OCI-M2 (cell line): Measurements from ENCODE around the gene EPB41L1.

Experiments used
- DNase-seq: peaks from one replicate; lab custom pipeline; 2025; ENCODE audit not compliant: unreplicated experiment; lab: John Stamatoyannopoulos, UW

Gene EPB41L1

DNA sequence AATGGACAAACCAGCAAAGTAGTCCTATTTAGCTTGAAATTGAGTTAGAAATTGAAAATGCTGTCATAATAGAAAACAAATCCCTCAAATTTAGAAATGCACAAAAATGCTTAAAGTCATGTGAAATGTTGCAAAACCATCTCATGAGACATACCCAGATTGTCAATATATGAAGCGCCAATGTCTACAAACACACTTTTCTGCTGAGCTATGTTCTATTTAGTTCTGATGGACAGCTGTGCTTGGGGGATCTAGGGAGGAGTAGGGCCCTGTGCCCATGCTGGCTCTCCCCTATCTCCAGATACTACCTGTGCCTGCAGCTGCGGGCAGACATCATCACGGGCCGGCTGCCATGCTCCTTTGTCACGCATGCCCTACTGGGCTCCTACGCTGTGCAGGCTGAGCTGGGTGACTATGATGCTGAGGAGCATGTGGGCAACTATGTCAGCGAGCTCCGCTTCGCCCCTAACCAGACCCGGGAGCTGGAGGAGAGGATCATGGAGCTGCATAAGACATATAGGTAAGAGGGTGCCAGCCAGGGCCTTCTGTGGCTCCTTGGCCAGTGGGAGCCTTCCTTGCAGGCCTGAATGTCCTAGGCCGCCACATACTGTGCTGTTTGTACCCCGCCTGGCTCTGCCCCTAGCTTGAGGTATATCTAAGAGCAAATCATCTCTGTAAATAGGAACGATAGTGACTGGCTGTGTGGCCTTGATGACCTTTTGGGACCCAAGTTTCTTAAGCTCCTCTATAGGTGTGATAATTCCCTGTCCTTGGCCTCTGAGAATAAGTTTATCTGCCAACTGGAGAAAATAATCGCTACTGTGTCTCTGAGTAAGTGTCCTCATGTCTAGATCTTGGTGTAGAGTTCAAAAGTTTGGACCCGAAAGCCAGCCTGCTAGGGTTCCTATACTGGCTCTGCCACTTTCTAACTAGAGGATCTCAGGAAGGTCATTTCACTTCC lies 30.6 kb downstream of the EPB41L1 start:
- no peak for DNase-seq

DNA sequence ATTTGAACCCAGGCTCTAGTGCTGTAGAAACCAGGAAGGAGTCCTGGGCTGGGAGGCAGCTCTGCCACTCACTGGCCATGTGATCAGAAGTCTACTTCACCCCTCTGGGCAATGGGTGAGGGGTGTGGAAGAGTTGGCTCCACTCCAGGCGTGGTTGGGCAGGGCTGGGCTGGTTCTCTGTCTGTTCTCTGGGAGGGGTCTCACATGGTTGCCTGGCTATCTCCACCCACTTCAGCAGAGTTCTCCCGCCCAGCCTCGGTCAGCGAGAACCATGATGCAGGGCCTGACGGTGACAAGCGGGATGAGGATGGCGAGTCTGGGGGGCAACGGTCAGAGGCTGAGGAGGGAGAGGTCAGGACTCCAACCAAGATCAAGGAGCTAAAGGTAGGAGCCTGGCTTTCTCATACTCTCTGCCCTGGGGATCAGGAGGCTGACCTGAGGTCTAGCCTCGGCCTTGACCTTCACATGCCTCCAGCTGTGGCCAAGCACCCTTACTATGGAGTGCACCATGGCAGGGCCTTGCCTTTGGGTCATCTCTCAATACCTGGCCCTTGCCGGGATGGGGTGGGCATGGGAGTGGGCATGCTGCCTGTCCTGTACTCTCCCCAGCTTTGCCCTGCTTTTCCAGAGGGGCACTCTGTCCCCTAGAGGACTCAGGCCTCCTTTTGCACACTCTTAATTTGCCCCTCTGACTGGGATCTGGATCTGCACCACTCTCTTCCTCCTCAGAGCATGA lies 39.6 kb downstream of the EPB41L1 start:
- DNase-seq, result no peak

DNA sequence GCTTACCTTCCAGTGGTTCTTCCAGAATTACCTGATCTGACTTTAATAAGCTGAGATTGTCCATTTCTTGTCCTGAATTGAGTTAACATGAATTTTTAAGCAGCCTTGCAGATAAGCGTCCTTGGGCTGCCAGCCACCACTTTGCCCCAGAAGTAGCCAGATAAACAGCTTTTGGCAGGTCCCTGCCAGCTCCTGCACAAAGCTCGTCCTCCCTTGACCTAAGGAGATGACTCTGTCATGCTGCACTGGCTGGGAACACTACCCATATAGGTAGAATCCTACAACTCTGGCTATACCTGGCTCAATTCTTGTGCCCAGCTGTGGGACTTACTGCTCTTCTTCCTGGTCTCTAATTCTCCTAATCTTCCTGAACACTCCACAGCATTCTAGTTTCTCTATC lies 42.1 kb downstream of the EPB41L1 start:
- no peak for DNase-seq

DNA sequence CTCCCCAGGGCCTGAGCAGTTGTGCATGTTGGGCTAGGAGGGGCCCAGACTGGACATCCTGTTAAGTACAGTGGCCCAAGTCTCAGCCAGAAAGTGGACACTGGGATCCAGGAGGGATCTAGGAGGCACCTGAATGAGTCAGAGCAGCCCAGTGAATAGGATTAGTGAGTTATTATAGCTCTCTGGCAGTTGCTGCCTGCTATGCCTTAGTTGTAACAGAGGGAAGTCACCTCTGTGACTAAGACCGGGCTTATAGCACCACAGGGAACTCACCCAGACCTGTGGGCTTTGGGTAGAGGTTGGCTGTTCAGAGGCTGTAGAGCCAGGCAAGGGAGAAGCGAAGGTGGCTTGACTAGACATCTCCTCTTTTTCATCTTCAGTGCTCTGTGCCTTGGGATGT lies 42.7 kb downstream of the EPB41L1 start:
- no peak for DNase-seq

DNA sequence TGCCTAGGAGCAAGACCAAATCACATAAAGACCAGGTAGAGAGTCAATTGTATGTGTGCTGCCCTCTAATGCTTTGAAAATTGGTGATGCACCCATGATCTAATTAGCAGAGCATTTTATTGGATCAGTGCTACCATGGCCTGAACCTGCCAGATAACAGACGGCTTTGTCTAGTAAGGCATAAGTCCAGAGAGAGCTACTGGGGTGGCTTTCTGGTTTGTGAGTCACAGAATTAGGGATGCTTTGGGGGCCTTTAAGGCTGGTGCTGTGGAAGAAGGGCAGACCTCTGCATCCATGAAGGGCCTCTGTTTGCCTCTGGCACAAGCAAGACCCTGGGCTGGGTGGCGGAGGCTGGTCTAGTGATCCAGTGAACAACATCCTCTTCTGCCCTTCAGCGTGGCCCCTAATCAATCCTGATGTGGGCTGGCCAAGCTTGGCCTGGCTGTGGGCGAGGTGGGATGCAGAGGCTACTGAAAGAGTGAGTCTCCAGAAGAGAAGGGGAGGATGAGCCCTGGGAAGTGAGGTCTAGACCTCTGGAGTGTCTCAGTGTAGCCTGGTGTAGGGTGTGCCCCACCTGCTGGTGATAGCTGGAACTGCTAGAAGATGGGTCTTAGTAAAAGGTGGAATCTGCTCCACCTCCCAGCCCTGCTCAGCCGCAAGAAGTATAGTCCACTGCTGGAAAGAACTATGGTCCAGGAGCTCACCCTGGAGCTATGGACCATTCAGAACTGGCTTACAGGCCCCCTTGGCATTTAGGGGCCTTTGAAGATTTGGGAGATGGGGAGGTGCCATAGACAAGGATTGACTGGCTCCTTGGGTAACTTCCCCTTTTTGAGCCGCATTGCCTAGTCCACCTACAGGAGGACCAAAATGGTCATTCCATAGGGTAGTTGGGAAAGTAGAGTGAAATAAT lies 45.1 kb downstream of the EPB41L1 start:
- DNase-seq, result peak; percentile 66

DNA sequence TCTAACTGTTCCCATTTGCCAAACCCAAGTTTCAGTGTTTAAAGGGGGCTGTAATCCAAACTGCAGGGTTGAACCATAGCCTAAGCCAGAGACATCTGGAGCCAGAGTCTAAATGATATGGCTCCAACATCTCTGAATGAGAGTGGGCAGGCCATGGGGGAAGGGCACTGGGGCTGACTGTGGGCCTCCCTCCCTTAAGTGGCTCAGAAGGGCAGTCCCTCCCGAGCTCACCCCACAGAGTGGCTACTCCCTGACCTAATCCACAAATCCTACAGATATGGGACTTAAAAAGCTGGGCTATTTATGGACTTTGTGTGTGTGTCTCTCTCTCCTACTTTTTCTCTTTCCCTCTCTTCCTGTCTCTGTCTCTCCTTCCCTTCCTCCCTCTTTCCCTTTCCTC lies 45.9 kb downstream of the EPB41L1 start:
- no peak for DNase-seq

DNA sequence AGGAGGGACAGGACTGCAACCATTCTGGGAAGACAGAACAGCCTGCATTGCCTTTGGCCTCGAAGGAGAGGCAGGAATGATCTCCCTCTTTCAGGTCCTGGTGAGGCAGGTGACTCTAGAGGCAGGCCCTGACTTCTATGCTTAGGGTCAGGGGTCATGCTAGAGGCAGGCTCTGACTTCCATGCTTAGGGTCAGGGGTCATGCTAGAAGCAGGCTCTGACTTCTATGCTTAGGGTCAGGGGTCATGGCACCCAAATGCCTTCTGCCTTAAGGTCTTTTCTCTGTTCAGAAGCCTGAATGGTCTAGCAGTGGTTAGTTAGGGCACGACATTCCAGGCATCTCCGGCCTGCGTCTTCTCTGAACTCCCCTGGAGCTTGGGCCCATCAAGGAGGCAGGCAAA lies 46.7 kb downstream of the EPB41L1 start:
- no peak for DNase-seq

DNA sequence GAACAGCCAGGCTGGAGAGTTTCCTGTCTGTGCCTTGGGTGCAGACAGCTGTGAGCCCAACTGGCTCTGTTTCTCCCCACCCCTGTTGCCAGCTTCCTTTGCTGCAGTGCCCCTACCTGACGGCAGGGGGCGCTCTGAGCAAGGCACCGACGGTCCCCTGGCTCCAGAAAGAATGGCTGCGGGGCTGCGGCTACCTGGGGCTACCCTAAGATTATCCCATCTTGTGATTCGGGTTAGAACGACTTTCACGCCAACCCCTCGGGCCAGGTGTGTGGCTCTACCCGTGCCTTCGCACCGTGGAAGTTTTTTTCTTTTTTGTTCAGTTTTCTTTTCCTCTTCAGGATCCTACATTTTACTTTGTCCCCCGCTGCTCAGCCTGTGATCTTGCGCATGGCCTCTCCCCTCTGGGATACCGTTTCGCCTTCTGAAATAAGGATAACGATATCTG lies 48.4 kb downstream of the EPB41L1 start:
- DNase-seq, result no peak

DNA sequence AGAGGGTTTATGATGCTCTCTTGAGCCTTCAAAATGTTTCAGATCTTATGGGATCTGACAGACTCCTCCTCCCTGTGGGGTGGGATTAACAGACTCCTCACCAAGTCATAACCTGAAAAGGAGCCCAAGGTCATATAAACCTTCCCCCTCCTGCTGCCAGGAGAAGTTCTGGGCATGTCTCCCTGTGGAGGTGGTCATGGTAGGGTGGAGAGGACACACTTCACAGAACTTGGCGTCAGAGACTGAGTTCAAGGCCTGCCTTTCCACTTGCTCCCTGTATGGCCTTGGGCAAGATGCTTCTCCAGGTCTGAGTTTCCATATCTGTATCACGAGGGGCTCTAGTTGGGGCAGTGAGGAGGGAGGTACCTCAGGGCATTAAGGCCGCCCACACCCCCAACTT lies 49.3 kb downstream of the EPB41L1 start:
- no peak for DNase-seq

DNA sequence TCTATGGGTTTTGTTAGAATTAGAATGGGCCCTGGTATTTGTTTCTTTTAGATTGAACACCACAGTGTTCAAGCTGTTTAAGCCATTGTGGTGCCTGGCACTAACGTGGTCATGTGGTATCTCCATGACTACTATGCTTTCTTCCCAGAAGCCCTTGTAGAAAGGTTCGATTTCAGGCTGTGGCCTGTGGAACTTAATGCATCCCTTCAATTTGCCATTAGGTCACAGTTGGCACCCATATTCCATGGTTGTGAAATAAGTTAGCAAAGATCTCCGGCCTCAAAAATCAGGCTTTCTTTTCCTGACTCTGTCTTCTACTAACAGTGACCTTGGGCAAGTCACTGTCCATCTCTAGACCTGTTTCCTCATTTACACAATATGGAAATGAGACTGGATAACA lies 50.5 kb downstream of the EPB41L1 start:
- no peak for DNase-seq

DNA sequence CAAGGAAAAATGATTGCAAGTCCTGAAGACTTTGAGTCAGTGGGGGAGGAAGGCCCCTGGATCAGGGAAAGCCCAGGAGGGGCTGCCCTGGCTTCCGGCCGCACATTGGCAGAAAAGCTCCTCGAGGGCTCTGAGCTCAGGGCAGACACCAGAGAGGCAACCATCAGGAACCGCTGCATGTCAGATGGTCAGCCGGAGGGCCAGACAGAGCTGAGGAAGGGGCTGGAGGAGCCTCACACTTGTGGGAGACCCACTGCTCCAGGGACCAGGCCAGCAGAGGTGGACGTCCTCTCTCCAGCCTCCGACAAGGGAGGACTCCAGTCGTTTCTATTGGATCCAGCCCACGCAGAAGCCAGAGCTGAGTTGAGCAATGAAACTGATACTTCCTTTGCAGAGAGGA lies 51.5 kb downstream of the EPB41L1 start:
- no peak for DNase-seq

DNA sequence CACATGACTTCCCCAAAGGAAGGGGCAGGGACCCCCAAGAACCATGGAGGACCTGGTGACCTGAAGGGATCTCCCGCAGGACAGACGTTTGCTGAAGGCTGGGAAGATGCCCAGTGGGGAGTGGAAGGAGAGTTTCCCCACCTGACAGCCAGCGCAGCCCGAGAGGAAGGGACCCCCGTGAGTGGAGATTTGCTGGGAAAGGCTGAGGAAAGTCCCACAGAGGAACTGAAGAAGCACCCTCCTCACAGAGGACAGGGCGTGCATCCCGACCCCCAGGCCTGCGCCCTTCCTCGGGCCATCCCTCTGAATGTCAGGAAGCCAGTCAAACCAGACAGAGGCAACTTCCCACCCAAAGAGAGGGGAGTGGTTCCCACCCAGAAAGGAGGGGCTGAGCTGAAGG lies 52.1 kb downstream of the EPB41L1 start:
- no peak for DNase-seq

DNA sequence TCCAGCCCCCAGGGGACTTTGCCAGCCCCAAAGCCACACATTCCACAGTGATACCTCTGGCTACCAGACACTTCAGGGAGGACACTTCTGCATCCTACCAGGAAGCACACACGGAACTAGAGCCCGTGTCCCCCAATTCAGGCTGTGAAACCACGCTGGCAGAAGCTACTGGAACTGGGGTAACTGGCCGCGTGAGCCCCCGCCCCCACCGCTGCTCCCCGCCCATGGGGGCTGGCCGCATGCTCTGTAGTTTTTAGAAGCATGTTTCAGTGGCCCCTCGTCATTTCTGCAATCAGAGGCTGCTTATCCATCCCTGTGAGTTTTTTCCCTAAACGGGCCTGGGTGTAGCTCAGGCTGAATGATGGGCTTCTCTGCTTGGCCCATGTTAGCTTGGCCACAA lies 53.1 kb downstream of the EPB41L1 start:
- DNase-seq, result no peak

DNA sequence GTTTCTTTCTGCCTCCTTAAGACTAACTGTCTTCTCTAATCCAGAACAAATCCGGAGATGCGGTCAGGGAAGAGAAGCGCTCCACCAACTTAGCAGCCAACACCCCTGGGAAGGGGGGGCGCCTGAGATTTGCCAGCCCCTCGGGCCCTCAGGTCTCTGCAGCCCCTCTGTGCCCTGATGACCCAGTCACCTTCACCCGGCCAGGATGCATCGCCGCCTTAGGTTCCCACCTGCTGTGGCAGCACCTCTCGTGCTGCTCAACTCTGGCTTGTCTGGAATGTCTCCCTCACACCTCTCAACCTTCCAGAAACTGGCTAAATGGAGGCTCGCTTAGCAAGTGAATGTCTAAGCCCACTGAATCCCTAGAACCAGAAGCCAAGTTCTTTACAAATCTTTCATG lies 53.7 kb downstream of the EPB41L1 start:
- DNase-seq, result no peak

DNA sequence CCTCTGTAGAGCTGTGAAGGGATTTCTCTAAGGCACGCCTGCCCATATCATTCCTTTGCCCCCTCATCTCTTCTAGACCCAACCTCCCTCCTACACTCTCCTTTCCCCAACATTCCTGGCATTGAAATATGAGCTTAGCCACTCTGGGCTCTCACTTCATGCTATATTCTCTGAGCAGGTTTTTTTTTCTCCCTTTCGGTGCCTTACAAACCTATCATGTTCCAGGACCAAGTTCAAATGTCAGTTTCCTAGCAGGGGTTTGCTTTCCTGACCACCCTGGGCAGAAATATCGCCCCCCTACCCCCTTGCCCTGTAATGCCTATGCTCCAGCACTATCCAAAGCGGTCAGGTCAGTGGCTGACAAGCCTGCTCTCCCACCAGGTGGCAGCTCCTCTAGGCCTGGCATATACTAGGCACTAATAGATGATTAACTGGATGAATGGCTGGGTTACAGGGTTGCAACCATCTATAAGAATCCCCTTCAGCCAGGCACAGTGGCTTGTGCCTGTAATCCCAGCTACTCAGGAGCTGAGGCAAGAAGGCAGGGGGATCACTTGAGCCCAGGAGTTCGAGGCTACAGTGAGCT lies 56.0 kb downstream of the EPB41L1 start:
- DNase-seq, result no peak

DNA sequence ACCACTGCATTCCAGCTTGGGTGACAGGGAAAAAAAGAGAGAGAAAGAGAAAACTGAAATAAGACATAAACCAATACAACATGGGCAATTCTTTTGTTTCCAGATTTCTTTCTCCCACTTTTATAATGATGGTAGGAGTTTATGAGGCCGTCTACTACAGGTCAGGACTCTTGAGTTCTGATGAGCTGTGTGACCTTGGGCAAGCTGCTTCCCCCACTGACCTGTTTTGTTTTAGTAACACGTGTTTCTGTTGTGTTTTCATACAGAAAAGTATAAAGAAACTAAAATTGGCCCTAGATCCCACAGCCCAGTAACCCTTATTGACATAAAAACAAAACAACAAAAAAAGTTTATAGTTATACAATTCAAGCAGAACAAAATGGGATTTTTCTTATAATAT lies 58.8 kb downstream of the EPB41L1 start:
- no peak for DNase-seq

DNA sequence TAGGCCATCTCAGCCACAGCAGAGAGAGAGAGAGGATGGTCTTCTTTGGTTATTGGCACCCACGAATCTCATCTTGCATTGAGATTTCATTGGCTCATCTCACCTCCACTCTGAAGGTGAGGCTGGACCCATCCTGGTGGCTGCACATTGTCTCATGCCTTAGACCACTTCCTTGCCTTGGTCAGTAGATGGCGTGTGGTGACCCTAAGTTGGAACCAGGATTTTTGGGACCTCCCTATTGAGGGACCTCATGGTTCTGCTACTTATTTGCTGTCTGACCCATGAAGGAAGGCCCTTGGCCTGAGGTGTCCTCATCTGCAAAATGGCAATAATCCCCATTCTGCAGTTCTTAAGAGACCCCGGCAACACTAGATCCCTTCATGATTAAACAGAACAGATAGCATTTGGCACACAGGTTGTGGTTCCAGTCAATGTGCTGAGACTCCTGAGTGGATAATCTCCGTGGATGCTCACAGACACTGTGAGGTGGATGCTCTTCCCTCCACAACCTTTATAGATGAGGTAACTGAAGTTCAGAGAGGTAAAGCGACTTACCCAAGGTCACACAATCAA lies 60.2 kb downstream of the EPB41L1 start:
- no peak for DNase-seq

DNA sequence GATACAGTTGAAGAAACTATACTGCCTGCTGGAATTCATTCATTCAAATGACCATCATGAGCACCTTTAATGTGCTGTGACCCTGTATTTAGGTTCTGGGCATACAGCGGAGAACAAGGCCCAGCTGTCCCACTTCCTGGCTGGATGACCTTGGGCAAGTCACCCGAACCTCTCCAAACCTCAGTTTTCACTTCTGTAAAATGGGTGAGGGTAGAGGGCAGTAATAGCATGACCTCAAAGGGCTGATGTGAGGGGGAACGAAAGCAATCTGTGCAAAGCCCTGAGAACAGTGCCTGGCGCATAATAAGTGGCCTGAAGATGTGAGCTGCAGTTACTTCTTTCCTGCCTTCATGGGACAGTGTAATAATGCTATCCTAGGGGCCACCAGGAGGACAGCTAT lies 61.2 kb downstream of the EPB41L1 start:
- no peak for DNase-seq

DNA sequence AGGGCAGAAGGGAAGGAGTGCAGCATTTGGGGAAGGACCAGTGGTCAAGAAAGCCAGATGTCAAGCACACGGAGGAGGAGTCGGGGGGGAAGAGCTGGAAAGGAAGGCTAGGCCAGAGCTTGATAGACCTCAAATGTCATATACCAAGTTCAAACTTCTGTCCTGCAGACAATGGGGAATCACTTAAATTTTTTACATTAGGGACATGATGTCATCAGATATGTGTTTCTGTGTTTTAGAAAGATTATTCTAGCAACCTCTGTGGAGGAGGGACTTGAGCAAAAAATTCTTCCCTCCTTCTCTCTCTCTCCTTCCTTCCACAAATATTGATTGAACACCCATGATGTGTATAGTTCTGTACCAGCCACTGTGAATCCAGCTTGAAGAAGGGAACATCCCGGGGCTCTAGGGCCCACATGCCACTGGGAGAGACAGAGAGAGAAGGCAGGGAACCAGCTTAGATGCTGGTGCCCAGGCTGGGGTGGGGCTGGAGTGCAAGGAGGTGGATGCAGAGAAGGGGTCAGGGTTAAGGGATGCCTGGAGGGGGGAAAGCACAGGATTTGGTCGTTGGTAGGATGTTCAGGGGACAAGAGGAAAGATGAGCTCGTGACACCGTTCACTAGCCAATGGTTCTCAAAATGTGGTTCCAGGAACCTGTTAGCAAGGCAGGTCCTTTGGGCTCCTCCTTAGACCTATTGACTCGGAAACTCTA lies 61.9 kb downstream of the EPB41L1 start:
- DNase-seq, result no peak

DNA sequence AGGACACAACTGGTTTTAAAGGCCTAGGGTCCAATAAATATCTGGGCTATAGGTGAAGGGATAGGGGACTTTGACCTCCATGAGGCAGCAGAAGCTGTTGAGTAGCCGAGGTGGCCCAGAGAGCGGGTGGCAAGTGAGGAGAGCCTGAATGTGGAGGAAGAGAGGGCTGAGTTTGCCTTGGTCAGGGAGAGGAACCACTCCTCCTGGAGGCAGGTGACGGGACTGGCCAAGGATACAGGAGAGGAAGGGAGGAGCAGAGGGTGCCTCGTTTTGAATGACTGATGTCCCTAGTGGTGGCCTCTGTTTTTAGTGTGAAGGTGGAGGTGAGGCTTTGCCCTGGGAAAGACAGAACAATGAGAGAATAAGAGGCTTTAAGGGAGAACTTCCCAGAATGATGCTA lies 62.7 kb downstream of the EPB41L1 start:
- no peak for DNase-seq
